ENCODE results near the gene PELI2.

Gene PELI2

DNA sequence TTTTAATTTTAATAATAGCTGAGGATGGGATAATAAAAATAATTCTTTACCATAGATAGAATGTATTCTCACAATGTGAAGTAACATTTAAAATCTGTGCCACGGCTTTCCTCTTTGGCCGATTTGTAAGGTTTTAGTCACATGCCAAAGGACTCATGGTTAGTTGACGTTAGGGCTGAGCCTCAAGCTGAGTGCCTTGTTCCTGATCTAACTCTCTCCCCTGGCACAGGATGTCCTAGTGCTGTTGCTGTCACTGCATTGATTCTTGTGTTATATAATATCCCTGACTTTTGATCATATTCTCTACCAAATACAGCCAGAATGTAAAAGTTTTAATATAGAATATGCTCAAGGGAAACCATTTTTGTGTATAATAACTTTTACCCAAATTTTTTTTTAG is 144.3 kb downstream of the PELI2 start:
- DNase-seq = no peak

DNA sequence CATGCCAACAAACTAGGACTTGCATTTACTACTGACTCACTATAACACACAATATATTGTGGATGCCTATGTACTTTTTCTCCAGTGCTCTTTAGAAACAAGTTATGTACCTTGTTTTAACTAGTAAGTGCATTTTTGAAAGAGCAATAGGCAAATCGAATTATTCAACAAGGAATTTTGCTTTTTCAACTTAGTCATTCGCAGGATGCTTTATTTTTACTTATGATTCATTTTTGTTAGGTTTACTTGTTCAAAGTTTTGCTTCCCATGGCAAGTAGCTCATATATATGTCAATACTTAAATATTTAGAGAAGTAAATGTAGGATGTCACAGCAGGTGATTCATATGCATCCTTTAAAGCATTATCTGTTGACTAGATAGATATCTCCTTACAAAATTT is 149.8 kb downstream of the PELI2 start:
- no peak for DNase-seq

DNA sequence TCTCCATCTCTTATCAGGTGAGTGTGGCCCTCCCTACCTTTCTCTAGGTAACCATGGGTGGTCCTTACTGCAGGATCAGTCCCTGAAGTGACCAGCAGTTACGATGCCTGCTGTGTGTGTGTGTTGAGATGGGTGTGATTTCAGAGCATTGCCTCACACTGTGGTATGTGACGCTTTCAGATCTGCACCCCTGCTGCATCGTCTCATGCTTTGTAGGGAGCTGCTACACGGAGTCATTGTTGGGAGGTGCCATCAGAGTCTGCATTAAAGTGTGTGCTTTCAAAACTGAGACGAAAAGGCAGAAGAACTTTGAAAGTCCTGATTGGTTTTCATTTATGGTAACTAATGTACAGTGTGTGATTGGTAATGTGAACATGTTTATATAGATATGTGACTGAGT is 150.5 kb downstream of the PELI2 start:
- DNase-seq = no peak

GRCh38 chr14:56270921-56271320 is 152.7 kb downstream of the PELI2 start:
- no peak for DNase-seq

GRCh38 chr14:56271970-56272369 is 153.8 kb downstream of the PELI2 start:
- DNase-seq = no peak

- no peak for DNase-seq
These were observed 154.9 kb downstream of the PELI2 start for GRCh38 chr14:56273155-56273554.

DNA sequence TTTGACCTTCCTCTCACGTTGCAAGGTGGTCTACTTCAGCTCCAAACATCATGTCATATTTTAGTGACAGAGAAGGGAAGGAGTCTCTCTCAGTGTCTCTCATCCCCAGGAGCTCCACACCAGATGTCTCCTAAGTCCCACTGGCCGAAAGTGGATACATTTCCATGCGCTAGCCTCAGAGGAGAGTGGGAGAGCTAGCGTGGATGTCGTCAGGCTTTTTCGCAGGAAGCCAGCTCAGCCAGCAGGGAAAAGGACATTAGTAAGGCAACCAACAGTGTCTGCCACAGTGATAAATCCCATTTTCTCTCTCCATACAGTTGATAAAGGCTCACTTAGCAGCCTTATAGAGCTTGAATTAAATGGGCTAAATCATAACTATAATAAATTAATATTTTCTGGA is 155.7 kb downstream of the PELI2 start:
- DNase-seq = no peak

DNA sequence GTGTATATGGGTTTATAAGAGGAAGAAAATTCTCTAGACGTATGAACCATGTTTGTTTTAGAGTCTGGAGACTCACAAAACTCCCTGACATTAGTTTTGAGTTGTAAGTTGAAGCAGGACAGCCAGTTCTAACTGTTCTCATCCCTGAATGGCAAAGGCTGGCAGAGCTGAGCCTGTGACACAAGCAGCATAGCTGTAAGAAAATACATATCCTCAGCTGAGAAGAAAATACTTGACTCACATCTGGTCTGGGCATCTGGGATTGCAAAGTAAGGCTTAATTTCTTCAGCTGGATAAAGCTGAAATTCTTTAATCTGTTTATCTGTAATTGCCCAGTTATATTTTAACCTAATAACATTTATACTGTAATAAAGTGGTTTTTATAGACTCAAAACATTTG is 156.3 kb downstream of the PELI2 start:
- no peak for DNase-seq

- no peak for DNase-seq
These were observed 157.9 kb downstream of the PELI2 start for GRCh38 chr14:56276108-56276507.

- DNase-seq = no peak
These were observed 160.2 kb downstream of the PELI2 start for GRCh38 chr14:56278383-56278782.

GRCh38 chr14:56280843-56281242 is 162.6 kb downstream of the PELI2 start:
- DNase-seq = no peak

DNA sequence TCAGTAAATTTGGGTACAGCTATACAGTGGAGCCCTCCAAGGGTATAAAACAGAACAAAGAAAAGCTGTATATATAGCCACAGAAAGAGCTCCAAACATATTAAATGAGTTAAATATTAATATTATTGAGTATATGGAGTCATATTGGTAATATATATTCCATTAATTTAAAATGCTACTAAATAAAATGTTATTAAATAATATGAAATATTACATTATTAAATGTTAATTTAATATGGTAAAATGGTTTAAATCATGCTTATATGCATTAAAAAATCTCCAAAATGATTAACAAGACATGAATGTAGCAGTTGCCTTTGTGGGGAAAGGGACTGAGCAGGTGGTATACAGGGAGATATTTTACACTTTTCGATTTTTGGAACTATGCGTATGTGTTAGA is 164.0 kb downstream of the PELI2 start:
- no peak for DNase-seq

GRCh38 chr14:56284641-56285040 is 166.4 kb downstream of the PELI2 start:
- DNase-seq = no peak

DNA sequence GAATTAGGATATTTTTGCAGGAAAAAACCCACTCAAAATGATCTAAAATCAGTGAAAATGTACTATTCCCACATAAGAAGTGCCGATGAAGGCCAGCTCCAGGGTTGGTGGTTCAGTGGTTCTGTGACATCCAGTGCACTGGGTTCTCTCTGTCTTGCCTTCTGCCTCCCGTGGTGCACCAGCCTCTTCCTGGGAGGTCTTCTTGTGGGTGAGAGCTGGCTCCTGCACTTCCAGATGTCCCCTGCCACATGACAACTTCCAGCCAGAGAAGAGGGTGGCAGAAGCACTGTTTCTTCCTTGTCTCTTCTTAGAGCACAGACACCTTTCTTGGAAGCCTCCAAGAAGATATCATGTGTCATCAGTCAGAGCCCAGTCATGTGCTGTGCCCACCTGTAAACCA is 170.9 kb downstream of the PELI2 start:
- DNase-seq = no peak

- DNase-seq = no peak
These were observed 172.0 kb downstream of the PELI2 start for GRCh38 chr14:56290195-56290594.

DNA sequence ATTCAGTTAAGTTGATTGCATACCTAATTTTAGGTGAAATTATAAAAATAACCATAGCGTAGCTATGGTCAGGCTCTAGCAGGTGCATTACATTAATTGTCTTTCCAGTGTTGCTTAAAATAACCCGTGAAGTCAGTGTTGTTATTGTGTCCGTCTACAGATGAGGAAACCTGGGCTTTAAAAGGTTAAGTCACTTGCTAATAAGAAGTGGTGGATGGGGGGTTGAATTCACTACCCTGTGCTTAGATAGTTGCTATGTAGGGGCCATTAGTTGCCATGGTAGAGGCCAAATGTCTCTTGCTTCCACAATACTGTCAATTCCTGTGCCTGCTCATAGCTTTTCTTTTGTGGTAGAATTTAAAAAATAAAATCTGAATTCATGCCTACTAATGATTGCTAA is 174.8 kb downstream of the PELI2 start:
- DNase-seq = no peak

DNA sequence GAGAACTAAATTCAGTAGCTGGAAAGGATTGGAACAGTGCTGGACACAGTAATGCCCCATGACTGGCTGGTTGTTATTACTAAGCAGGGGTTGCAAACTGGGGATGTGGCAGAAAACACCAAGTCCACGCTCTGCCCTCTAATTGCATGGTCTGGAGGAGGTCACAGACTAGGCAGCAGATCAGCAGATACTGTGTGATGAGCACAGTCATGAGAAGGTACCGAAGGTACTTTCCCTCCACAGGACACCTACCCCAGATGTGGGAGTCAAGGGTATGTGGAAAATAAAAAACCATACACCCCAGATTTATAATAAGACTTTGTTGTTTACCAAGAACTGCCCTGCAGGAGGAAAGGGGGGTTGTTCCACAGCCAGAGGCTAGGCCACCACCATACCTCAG is 175.3 kb downstream of the PELI2 start:
- DNase-seq = no peak

DNA sequence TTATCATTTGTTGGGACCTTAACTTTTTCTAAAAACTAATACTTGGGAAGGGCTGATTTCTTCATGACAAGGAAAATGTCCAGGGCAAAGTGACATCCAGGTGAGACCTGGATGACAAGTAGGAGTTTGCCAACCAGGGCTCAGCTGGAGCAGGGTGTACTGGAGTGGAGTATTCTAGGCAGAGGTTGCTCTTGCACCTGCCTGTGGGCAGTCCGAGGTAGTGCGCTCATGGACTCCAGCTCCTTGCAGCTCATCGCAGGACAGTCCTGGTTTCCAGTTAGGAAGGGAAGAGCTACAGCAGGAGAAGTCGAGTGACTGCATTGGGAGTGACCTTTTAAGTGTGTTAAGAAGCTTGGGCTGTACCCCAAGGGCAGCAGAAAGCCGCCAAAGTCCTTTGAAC is 175.9 kb downstream of the PELI2 start:
- no peak for DNase-seq

GRCh38 chr14:56295743-56296142 is 177.5 kb downstream of the PELI2 start:
- DNase-seq = no peak

DNA sequence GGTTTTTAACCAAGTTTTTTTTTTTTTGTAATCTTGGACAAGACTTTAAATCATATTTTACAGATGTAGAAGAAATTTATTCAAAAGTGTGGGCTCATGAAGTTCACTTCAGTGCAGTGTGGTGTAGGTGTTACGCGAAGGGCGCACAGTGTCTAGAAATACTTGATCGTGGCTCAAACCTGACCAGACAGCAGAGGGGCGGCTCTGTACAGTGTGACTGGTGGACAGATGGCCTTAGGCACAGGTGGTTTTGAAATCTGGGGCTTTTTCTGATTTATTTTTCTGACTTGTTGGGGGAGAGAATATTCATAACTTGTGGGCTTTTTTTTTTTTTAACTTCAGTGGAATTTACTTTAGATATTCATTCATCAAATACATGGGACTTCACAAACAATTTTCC is 179.2 kb downstream of the PELI2 start:
- no peak for DNase-seq

- no peak for DNase-seq
These were observed 181.2 kb downstream of the PELI2 start for GRCh38 chr14:56299306-56299984.

- DNase-seq = no peak
These were observed 182.3 kb downstream of the PELI2 start for GRCh38 chr14:56300495-56300894.

GRCh38 chr14:56304456-56304855 is 186.2 kb downstream of the PELI2 start:
- DNase-seq = no peak

DNA sequence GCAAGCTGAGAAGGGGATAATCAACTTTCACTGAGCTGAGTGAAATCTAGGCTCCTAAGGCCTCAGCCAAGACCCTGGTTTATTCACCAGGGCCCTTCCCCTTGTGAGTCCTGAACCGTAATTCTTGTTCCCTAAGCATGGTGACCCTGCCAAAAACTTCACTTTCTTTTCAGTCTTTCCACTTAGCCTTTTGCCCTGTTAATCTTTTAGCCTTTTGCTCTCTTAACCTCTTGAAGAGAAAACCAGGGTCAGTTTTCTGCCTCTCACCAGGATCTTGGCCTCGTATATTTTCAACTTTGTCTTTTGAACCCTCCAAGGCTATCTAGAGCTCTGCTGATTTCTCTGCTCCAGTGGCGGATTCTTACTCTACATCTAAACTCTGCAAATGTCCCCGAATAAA is 191.0 kb downstream of the PELI2 start:
- no peak for DNase-seq

GRCh38 chr14:56310643-56311042 is 192.4 kb downstream of the PELI2 start:
- DNase-seq = no peak

DNA sequence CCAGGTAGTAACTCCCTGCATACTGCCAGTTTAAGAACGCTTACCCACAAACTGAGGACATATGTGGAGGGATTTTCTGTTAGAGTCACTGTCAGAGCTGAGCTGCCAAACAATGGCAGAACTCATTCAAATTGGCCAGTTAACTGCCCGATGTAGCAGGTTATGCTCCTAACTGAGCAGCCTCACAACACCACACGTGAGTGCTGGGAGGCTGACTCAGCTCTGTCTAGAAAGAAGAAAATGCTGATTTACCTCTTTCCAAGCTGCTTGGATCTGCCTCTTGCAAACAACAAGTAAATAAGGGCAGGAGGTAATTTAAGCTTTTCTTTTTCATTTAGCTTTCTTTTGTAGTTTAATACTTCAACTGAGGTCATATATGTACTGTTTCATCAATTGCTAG is 195.6 kb downstream of the PELI2 start:
- no peak for DNase-seq
